CD4-positive, alpha-beta T cell treated with Interleukin-4 for 1 hour (primary cell): ENCODE measurements around the gene TXNRD1.
"Not testable (repeated sequence)": the region's sequence is repeated elsewhere in the genome, so short reads cannot be mapped to it uniquely, and the experiment has no call there.

Source experiments
- DNase-seq, 2 donors: peaks; one replicate each; pipeline ENCODE4 v3.0.0-alpha.2; 2020 to 2022

TXNRD1 gene

DNA sequence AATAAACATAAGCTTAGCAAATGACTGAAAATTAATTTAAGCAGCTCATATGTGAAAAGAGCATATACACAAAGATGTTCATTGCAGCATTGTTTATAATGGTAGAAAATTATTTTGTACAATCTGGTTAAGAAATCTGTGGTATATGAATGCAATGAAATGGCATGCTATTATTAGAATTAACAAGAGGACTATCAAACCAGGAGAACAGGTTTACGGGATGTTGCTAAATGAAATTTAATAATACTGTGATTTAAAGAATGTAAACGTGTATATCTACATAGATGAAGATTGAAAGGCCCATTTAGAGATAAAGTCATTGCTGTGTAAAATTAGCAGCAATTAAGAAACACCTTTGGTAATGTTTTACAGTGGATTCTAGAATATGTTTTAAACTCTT lies 158.5 kb downstream of the TXNRD1 start:
- no peak for DNase-seq

DNA sequence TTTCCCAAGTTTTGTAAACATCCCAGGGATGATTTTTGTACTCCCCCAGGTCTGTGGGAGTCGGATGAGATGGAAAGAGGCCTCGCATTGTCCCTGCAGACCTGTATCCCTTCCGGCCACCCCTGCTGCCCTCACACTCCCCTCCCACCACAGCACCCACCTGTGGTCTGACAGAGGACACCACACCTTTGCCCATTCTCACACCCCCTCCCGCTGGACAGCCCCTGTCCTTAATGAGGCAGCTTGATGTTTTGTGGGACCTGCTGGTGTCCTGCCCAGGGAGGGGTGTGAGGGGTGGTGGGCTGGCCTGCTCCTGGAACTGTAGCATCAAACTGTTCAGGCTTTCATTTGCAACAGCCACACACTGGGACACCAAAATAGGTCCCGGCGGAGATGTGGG lies 159.2 kb downstream of the TXNRD1 start:
- no peak for DNase-seq

DNA sequence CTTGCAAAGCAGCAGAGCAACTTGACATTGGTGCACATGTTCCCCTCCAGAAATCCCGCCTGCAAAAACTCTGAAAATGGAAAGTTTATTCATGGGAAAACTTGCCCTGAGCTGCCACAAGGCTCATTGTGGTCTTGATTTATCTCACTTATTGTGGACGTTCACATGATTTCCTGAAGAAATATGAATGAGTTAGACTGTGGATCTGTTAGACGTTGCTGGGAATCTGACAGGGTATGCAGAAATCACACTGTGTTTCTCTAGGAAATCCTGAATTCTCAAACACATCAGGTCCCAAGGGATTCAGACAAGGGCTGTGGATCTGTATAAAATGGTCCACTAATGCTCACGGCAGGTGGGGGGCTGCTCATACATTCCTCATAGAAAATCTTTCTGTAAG lies 160.2 kb downstream of the TXNRD1 start:
- DNase-seq, result no peak

DNA sequence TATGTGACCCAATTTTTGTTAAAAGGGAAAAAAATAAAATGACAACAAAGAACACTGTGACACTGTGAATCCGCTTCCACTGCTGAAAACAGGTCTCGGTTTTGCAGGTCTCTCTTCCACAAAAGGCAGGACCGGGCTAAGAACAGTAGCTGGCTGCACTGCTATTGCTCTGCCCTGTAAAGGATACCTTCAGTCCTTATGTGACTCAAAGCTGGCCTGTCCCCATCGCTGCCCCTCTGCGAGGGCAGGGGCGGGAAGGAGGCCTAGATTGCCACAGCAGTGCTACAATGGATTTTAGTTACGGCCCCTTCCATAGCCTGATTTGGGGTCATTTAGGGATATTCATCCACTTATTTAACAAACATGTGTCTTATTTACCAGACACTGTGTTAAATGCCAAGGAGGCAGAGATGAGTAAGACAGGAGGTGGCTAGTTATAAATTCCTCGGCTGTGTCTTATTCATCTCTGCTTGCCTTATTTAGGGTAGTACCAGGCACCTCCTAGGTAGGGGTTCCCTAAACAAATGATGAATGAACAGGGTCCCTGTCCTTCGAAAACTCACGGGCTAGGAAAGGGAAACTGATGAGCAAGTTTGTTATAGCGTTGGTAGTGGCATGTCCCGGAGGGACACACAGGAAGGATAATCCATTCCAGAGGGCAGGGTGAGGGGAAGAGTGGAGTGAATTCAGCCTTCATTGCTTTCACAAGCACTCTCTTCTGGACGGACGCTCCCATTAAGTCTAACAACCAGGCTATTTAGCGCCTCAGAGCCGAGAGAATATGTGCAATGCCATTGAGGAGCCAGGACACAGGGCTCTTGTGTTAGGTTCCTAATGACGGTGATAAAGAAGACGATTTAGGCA lies 161.3 kb downstream of the TXNRD1 start:
- no peak for DNase-seq

DNA sequence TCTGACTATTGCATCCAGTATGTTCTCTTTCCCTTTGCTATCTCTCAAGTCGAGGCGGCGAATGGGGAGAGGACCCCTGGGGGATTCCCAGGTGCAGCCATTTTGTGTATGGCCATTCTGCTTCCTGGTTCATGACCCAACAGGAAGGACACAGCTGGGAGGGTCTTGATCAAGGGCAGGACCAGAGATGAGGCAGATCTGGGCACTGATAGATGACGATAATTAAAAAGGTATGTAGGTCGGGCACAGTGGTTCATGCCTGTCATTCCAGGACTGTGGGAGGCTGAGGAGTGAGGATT lies 161.9 kb downstream of the TXNRD1 start:
- no peak for DNase-seq

DNA sequence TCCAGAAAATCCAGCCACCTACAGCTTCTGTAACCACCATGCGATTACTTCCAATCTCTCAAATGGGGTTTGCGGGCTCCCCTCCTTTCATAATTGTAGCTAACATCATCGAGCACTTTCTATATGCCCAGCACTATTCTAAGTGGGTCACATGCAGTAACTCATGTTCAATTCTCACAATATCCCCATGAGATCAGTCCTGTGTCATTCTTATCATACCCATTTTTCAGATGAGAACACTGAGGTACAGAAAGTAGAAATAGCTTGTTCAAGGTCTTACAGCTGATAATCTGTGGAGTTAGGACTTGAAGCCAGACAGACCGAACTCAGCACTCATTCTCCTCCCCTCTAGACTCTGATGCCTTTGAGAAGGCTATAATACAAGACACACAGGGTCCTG lies 162.8 kb downstream of the TXNRD1 start:
- no peak for DNase-seq

DNA sequence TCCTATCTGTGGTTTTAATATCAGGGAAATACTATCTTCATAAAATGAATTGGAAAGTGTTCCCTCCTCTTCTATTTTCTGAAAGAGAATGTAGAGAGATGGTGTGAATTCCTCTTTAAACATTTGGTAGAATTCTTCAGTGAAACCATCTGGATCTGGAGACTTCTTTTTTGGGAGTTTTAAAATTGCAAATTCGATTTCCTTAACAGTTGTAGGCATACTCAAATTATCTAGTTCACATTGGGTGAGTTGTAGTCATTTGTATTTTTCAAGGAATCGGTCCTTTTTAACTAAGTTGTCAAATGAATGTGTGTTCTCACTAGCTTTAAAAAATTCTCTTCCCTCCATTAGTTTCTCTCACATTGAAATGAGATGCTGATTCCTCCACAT lies 165.8 kb downstream of the TXNRD1 start:
- no peak for DNase-seq

DNA sequence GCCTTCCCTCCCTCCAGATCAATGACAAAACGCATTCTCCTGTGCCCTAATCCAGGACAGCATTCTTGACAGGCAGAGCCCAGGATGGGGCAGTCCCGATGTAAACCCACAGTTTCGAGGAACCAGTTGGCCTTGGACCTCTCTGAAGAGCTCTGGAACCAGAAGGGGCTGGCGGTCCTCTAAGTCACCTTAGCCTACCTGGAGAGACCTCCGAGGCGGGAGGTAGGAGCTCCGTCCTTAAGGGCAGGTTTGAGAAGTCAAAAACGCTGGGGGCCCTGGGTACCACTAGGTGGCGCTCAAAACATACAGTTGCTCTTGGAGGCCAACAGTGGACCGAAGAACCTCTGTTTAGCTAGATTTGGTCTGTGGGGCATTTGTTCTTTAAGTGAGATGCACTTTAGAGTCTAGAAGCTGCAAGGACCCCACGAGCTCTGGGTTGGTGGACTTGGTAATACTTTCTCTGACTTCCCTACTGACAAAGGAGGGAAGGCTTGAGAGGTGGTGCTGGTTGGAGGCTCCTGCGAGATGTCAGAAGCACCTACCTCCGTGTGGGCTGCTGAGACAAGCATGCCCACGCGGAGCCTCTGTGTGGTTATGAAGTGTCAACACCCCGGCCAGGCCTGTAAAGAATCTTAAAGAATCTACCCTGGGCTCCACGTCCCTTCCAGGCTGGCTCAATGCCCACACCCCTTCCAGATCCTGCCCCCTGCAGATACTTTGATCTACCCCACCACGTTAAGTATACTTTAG lies 166.3 kb downstream of the TXNRD1 start:
- DNase-seq, result peak; percentile 83 to 84

DNA sequence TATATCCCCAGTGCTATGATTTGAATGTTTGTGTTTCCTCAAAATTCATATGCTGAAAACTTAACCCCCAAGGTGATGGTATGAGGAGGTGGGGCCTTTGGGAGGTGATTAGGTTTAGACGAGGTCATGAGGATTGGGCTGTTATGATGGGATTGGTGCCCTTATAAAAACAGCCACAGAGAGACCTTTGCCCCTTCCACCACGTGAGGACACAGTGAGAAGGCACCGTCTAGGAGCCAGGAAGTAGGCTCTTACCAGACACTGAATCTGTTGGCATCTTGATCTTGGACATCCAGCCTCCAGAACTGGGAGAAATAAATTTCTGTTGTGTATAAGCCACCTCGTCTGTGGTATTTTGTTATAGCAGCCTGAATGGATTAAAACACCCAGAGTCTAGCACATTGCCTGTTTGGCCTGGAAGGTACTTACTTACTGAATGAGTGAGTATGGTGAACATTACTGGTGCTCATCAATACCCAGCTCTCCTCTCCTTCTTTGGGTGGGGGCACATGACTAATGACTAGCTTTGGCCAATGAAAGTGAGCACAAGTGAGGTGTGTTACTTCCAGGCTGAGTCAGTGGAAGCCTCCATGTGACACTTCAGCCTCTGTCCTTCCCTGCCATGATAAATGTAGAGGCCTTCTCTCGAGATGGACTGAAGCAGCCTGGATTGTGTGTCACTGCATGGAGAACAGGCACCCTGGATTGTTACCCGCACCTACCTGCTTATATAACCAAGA lies 168.7 kb downstream of the TXNRD1 start:
- DNase-seq, result no peak

DNA sequence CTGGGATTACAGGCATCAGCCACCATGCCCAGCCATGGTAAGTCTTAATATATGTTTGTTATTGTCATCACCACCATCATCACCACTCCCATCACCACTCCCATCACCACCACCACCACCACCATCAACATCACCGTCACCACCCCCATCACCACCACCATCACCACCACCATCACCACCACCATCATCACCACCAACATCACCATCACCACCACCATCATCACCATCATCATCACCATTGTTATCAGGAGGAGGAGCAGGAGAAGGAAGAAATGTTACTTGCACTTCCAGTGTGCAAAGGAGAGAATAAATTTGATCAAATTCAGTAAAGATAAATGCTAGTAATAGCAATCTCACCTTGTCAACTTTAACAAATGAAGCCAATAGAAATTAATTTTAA lies 169.9 kb downstream of the TXNRD1 start:
- no peak for DNase-seq

DNA sequence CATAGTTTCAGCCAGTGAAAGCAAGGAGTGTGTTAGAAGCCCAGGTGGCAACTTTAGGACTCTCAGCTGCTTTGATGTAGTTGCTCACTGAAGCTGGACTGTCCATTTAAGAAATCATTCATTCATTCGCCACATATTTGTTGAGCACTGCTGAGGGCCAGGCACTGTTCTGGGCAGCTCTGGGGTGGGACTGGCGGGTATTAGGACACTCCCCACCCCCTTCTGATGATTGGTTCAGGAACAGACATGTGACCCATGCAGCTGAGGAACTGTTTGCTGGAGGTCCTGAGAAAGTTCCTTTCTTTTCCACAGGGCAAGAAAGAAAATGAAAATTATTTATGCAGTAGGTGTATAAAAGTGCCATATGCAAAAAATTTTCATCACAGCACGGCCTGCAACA lies 170.9 kb downstream of the TXNRD1 start:
- no peak for DNase-seq

DNA sequence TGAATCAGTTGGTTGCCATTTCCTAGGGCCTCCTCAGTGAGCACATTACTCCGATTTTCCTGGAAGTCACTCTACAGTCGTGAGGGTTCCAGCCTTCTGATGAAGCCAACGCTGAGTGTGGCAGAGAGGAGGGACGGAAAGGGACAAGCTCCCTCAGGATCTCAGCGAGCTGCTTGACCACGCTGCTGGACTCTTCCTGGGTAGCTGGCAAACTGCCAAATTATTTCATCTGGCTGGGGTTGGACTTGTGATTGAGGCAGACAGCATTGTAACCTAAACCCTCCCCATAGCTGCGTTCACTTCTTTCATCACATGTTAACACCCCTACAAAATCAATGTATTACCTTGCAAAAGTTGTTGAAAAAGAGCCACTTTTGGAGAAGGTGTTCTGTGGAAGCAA lies 171.6 kb downstream of the TXNRD1 start:
- DNase-seq, result no peak

DNA sequence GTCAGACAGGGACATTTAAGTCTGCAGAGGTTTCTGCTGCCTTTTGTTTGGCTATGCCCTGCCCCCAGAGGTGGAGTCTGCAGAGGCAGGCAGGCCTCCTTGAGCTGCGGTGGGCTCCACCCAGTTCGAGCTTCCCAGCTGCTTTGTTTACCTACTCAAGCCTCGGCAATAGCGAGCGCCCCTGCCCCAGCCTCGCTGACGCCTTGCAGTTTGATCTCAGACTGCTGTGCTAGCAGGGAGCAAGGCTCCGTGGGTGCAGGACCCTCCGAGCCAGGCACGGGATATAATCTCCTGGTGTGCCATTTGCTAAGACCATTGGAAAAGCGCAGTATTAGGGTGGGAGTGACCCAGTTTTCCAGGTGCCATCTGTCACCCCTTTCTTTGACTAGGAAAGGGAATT lies 178.5 kb downstream of the TXNRD1 start:
- DNase-seq, result not testable (repeated sequence)
